Hepatocyte (in vitro differentiated cells): ENCODE measurements around the gene ZNF862. TPM values are rescaled to one million over a fixed set of nuclear protein-coding genes. Genes with fewer than 3 reads are reported as not detected.

Experiments
- DNase-seq: peaks from one replicate; pipeline ENCODE4 v3.0.0-alpha.2; 2016; ENCODE audit warnings: low spot score
- H2AFZ ChIP-seq: fragments of 200-600 bp; sonication (generic); 2 replicates; pipeline ENCODE4 v1.6.0; 2016; ENCODE audit warnings: antibody characterized with exemption, mild to moderate bottlenecking
- H3K27ac ChIP-seq: fragments of 200-600 bp; sonication (generic); 2 replicates; pipeline ENCODE4 v1.5.1; 2016; ENCODE audit warnings: mild to moderate bottlenecking
- H3K27me3 ChIP-seq: fragments of 200-600 bp; sonication (generic); 2 replicates; pipeline ENCODE4 v1.6.1; 2016
- H3K36me3 ChIP-seq: fragments of 200-600 bp; sonication (generic); replicated peaks from 2 replicates; pipeline ENCODE4 v1.5.1; 2016; ENCODE audit warnings: low read depth; ENCODE audit not compliant: insufficient read depth
- H3K4me1 ChIP-seq: fragments of 200-600 bp; sonication (generic); 2 replicates; pipeline ENCODE4 v1.5.1; 2016; ENCODE audit warnings: mild to moderate bottlenecking, moderate library complexity; ENCODE audit not compliant: insufficient read depth
- H3K4me2 ChIP-seq: fragments of 200-600 bp; sonication (generic); 2 replicates; pipeline ENCODE4 v1.6.0; 2016
- H3K4me3 ChIP-seq: fragments of 200-600 bp; sonication (generic); 2 replicates; pipeline ENCODE4 v1.5.1; 2016; ENCODE audit warnings: mild to moderate bottlenecking
- H3K79me2 ChIP-seq: fragments of 200-600 bp; sonication (generic); 2 replicates; pipeline ENCODE4 v1.6.0; 2017; ENCODE audit warnings: mild to moderate bottlenecking
- H3K9me2 ChIP-seq: fragments of 200-600 bp; sonication (generic); replicated peaks from 2 replicates; pipeline ENCODE4 v1.6.0; 2017; ENCODE audit warnings: mild to moderate bottlenecking; ENCODE audit not compliant: insufficient read depth
- H3K9me3 ChIP-seq: fragments of 200-600 bp; sonication (generic); 2 replicates; pipeline ENCODE4 v1.5.1; 2016; ENCODE audit warnings: low read depth, mild to moderate bottlenecking
- H4K20me1 ChIP-seq: fragments of 200-600 bp; sonication (generic); 2 replicates; pipeline ENCODE4 v1.6.0; 2016; ENCODE audit warnings: mild to moderate bottlenecking; ENCODE audit not compliant: insufficient read depth, poor library complexity, severe bottlenecking
- EZH2 ChIP-seq: fragments of 200-600 bp; sonication (generic); IDR thresholded peaks from 2 replicates; pipeline ENCODE4 v1.6.1; 2016; ENCODE audit warnings: antibody characterized with exemption, mild to moderate bottlenecking, borderline replicate concordance
- EZH2phosphoT487 ChIP-seq: fragments of 200-600 bp; sonication (generic); IDR thresholded peaks from one replicate; pipeline ENCODE4 v1.6.1; 2018; ENCODE audit warnings: antibody characterized with exemption, mild to moderate bottlenecking, low read depth, moderate library complexity; ENCODE audit not compliant: unreplicated experiment, severe bottlenecking
- WGBS: methylation state at CpG from one replicate; pipeline ENCODE4 v1.1.6; 2016; ENCODE audit warnings: low lambda C conversion rate; ENCODE audit errors: missing lambda C conversion rate; 5-methylcytosine and 5-hydroxymethylcytosine counted together
- polyA plus RNA-seq: library from polyadenylated mRNA; unstranded; fragments of >200 nt; fragmentation: Nextera tagmentation; extraction: Ambion mirVana; gene quantifications from 2 replicates; pipeline ENCODE4 v1.2.1, GENCODE V29; 2016
- total RNA-seq: library from RNA; depleted of rRNA; stranded (reverse); fragments of >200 nt; gene quantifications from 2 replicates; pipeline ENCODE4 v1.2.3, GENCODE V29; 2014
- TF ChIP-seq, protein P1 (sequence below): fragments of 200-600 bp; sonication (generic); IDR thresholded peaks from 2 replicates; pipeline ENCODE4 v1.5.1; 2016; ENCODE audit warnings: antibody characterized with exemption, mild to moderate bottlenecking; ENCODE audit not compliant: poor library complexity

ZNF862 gene
- total and polyA plus RNA-seq, 2 experiments from 2014 or later: 3.5 to 9.2 TPM

DNA sequence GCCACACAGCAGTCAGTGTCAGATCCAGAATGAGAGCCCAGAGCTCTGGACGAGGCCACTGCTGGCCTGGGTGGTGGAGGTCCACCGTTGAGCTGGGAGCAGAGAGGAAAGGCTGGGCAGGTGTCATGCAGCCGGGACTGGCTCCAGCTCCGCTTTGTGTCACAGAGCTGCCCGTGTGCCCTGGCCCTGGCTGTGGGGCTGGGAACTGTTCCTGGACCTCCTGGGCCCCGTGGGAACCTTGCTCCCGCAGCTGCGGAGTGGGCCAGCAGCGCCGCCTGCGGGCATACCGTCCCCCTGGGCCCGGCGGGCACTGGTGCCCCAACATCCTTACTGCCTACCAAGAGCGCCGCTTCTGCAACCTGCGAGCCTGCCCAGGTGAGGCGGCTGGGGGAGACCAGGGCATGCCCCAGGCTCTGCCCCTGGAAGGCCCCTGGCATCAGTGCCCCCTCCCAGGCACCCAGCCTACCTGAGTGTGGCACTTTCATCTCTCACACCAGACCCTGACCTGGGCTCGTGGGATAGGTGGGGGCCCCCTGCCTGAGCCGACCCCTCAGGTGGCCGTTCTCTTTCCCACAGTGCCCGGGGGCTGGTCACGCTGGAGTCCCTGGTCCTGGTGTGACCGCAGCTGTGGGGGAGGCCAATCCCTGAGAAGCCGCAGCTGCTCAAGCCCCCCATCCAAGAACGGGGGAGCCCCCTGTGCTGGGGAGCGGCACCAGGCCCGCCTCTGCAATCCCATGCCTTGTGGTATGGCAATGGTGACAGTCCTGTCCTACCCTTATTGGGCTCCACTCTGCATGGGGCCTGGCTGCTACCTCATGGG is 18.8 kb upstream of the ZNF862 start:
- 94% methylated on average over 28 of the region's 28 CpGs for WGBS
- Histone ChIP-seq H3K9me2 (no peaks in the 10 kb centered on the region), H3K27me3 (no peaks in the 10 kb centered on the region), H2AFZ (no peak overlapping the region), H3K36me3 (no peaks in the 10 kb centered on the region), H3K79me2 (no peaks in the 10 kb centered on the region), H3K4me2 (no peak overlapping the region), H3K9me3 (no peaks in the 10 kb centered on the region), H3K4me1 (no peaks in the 10 kb centered on the region), H3K27ac (no peak overlapping the region), H4K20me1 (no peaks in the 10 kb centered on the region), H3K4me3 (no peak overlapping the region)
- DNase-seq: no peak
- TF ChIP-seq, protein P1, sequence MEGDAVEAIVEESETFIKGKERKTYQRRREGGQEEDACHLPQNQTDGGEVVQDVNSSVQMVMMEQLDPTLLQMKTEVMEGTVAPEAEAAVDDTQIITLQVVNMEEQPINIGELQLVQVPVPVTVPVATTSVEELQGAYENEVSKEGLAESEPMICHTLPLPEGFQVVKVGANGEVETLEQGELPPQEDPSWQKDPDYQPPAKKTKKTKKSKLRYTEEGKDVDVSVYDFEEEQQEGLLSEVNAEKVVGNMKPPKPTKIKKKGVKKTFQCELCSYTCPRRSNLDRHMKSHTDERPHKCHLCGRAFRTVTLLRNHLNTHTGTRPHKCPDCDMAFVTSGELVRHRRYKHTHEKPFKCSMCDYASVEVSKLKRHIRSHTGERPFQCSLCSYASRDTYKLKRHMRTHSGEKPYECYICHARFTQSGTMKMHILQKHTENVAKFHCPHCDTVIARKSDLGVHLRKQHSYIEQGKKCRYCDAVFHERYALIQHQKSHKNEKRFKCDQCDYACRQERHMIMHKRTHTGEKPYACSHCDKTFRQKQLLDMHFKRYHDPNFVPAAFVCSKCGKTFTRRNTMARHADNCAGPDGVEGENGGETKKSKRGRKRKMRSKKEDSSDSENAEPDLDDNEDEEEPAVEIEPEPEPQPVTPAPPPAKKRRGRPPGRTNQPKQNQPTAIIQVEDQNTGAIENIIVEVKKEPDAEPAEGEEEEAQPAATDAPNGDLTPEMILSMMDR: no peak
- no peak for TF ChIP-seq EZH2
- TF ChIP-seq EZH2phosphoT487: no peak

DNA sequence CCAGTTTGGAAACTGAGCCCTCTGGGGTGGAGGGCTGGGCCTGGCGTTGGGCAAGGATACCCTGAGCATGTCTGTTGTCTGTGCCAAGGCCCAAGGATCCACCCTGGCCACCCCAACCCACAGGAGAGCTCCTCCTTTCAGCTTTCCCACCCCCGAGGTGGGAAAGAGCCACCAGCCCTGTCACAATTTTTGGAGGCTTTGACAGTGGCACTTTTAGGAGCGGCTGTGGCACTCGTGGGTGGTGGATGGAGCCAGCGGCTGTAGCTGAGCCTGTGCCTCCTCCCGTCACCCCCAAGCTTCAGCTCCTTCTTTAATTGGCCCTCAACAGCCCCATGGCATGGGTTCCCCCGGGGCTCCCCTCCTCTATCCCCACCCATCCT is 18.2 kb upstream of the ZNF862 start:
- WGBS: 93% methylated on average over 7 of the region's 7 CpGs

DNA sequence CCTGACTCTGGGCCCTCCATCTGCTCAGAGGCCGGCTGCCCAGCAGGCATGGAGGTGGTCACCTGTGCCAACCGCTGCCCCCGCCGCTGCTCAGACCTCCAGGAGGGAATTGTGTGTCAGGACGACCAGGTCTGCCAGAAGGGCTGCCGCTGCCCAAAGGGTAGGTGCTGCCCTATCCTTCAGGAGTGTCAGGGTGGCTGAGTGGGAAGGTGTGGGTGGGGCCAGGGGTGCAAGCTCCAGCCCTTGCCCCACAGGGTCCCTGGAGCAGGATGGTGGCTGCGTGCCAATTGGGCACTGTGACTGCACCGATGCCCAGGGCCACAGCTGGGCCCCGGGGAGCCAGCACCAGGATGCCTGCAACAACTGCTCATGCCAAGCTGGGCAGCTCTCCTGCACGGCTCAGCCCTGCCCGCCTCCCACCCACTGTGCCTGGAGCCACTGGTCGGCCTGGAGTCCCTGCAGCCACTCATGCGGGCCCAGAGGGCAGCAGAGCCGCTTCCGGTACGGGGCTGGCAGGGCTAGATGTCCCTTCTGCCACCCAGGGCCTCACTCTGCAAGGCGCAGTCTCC is 17.5 kb upstream of the ZNF862 start:
- WGBS: 96% methylated on average over 14 of the region's 17 CpGs
- no peak for DNase-seq
- no peak for TF ChIP-seq EZH2
- no peak for TF ChIP-seq EZH2phosphoT487
- TF ChIP-seq, protein P1: no peak
- no peaks in the 10 kb centered on the region for H3K36me3 ChIP-seq
- no peaks in the 10 kb centered on the region for H3K9me2 ChIP-seq
- no peaks in the 10 kb centered on the region for H3K4me1 ChIP-seq
- H3K27ac ChIP-seq: no peak overlapping the region
- H4K20me1 ChIP-seq: no peaks in the 10 kb centered on the region
- H2AFZ ChIP-seq: no peak overlapping the region
- no peaks in the 10 kb centered on the region for H3K27me3 ChIP-seq
- H3K79me2 ChIP-seq: no peaks in the 10 kb centered on the region
- no peak overlapping the region for H3K4me2 ChIP-seq
- no peak overlapping the region for H3K4me3 ChIP-seq
- no peaks in the 10 kb centered on the region for H3K9me3 ChIP-seq

More for the DNA sequence above, 18.2 kb upstream of the ZNF862 start:
- Histone ChIP-seq H3K27ac (no peak overlapping the region), H2AFZ (no peak overlapping the region), H3K4me3 (no peak overlapping the region), H3K9me3 (no peaks in the 10 kb centered on the region), H3K36me3 (no peaks in the 10 kb centered on the region), H3K79me2 (no peaks in the 10 kb centered on the region), H3K4me1 (no peaks in the 10 kb centered on the region), H3K4me2 (no peak overlapping the region), H4K20me1 (no peaks in the 10 kb centered on the region), H3K9me2 (no peaks in the 10 kb centered on the region), H3K27me3 (no peaks in the 10 kb centered on the region)
- DNase-seq: no peak
- no peak for TF ChIP-seq EZH2phosphoT487
- TF ChIP-seq, protein P1: no peak
- no peak for TF ChIP-seq EZH2
